K562 (cell line): Measurements from ENCODE around the gene C19orf44. TPM values are rescaled to one million over a fixed set of nuclear protein-coding genes. Genes with fewer than 3 reads are reported as not detected.

Experiments used
- ATF6 ChIP-seq: sonication (generic); formaldehyde crosslinking; IDR thresholded peaks from 2 replicates; pipeline ENCODE4 v1.4.0; 2020; ENCODE audit warnings: mild to moderate bottlenecking, missing genetic modification reagents
- CREB1 ChIP-seq, 2 experiments: sonication (generic) in 1 of 2; formaldehyde crosslinking in 1 of 2; IDR thresholded peaks; 2 replicates each; pipeline versions ENCODE4 v1.6.1 to v1.8.0; 2012 to 2022; ENCODE audit warnings: inconsistent platforms in 1 of 2, mild to moderate bottlenecking in 1 of 2, missing genetic modification reagents in 1 of 2, moderate library complexity in 1 of 2
- CTCF ChIP-seq, 3 experiments: IDR thresholded peaks in 2 of 3; conservative IDR thresholded peaks in 1 of 3; 2 replicates each; pipeline ENCODE4 v1.5.1; 2011 to 2012; ENCODE audit warnings: low read length in 3 of 3, mild to moderate bottlenecking in 3 of 3, control low read depth in 2 of 3, improper control_type of control experiment in 1 of 3, inconsistent platforms in 1 of 3, low read depth in 1 of 3, mixed read lengths in 1 of 3, moderate library complexity in 1 of 3; ENCODE audit not compliant: insufficient read depth in 2 of 3
- EHMT2 ChIP-seq: fragments of 450-650 bp; IDR thresholded peaks from 2 replicates; pipeline ENCODE4 v1.6.1; 2018; ENCODE audit warnings: antibody characterized with exemption
- GMEB1 ChIP-seq: fragments of 250-450 bp; sonication (Bioruptor Pico); IDR thresholded peaks from 2 replicates; pipeline ENCODE4 v1.4.0; 2020; ENCODE audit warnings: mild to moderate bottlenecking
- JUND ChIP-seq, 2 experiments: IDR thresholded peaks; 2 replicates in 1 of 2; 3 replicates in 1 of 2; pipeline ENCODE4 v1.6.1; 2011; ENCODE audit warnings: borderline replicate concordance in 2 of 2, low read depth in 2 of 2, low read length in 2 of 2, improper control_type of control experiment in 1 of 2, missing biosample characterization in 1 of 2, missing genetic modification characterization in 1 of 2, missing genetic modification reagents in 1 of 2
- NR2C1 ChIP-seq, 2 experiments: fragments of 450-650 bp; IDR thresholded peaks; 2 replicates each; pipeline ENCODE4 v1.6.1; 2017; ENCODE audit warnings: mild to moderate bottlenecking in 2 of 2, antibody characterized with exemption in 1 of 2, inconsistent platforms in 1 of 2, missing compliant biosample characterization in 1 of 2, missing genetic modification characterization in 1 of 2
- PML ChIP-seq: IDR thresholded peaks from 2 replicates; pipeline ENCODE4 v1.6.1; 2012; ENCODE audit warnings: low read length, inconsistent platforms
- REST ChIP-seq, 2 experiments: fragments of 450-650 bp; formaldehyde crosslinking in 1 of 2; IDR thresholded peaks; 2 replicates each; pipeline versions ENCODE4 v1.4.0 to v1.6.1; 2014 to 2020; ENCODE audit warnings: mild to moderate bottlenecking in 2 of 2, borderline replicate concordance in 1 of 2, low read depth in 1 of 2
- ZNF24 ChIP-seq: fragments of 450-650 bp; IDR thresholded peaks from 2 replicates; pipeline ENCODE4 v1.6.1; 2016
- ZNF253 ChIP-seq: fragments of 250-450 bp; sonication (Bioruptor Pico); conservative IDR thresholded peaks from 2 replicates; pipeline ENCODE4 v1.6.1; 2021; ENCODE audit warnings: mild to moderate bottlenecking
- ZNF707 ChIP-seq: fragments of 250-450 bp; sonication (Bioruptor Pico); conservative IDR thresholded peaks from 2 replicates; pipeline ENCODE4 v1.8.0; 2022; ENCODE audit warnings: inconsistent platforms, mild to moderate bottlenecking, moderate library complexity
- polyA plus RNA-seq, 8 experiments: library from polyadenylated mRNA; depleted of rRNA in 4 of 8; stranded (reverse) in 5 of 8; unstranded in 3 of 8; fragments of >200 nt; fragmentation: Nextera tagmentation in 2 of 8; fragmentation: Illumina TruSeq in 1 of 8; extraction: Ambion mirVana in 2 of 8; extraction: Trizol in 1 of 8; gene quantifications; 2 replicates each; pipeline versions ENCODE4 v1.2.1 to v1.2.3, GENCODE V29; 2011 to 2014; ENCODE audit warnings: inconsistent platforms in 1 of 8, missing spikeins in 1 of 8
- total RNA-seq, 7 experiments: library from RNA; depleted of rRNA in 6 of 7; stranded (reverse); fragments of >200 nt in 6 of 7; fragmentation: Illumina TruSeq in 2 of 7; extraction: Trizol in 2 of 7; gene quantifications; 2 replicates each; pipeline versions ENCODE4 v1.2.1 to v1.2.3, GENCODE V29; 2011 to 2021; ENCODE audit warnings: low replicate concordance in 1 of 7

C19orf44 gene
- total and polyA plus RNA-seq, 9 of the 15 experiments (the other 6 are each of a cell fraction or from before 2014, with no cell fraction given), result 0.41 to 7.7 (median 3.5) TPM

- TF ChIP-seq REST (IDR thresholded peaks at IDR 0.05; ENCODE audit: borderline replicate concordance), result no peak
- no peak for TF ChIP-seq REST (CRISPR knock-in tag; IDR thresholded peaks at IDR 0.05; ENCODE audit: low read depth)
- no peak for TF ChIP-seq ZNF24
- TF ChIP-seq NR2C1 (IDR thresholded peaks at IDR 0.05), result no peak
- TF ChIP-seq NR2C1 (tag; IDR thresholded peaks at IDR 0.05), result no peak
- TF ChIP-seq GMEB1 (CRISPR knock-in tag), result no peak
- no peak for TF ChIP-seq PML
- TF ChIP-seq ZNF707, result no peak
- no peak for TF ChIP-seq CREB1 (IDR thresholded peaks at IDR 0.05)
- TF ChIP-seq CREB1 (CRISPR knock-in tag; IDR thresholded peaks at IDR 0.05), result no peak
- no peak for TF ChIP-seq ATF6
- TF ChIP-seq JUND (IDR thresholded peaks at IDR 0.05; ENCODE audit: borderline replicate concordance, low read depth, low read length), result peak; percentile 49; the same call in 1 of the 2 replicates
- TF ChIP-seq JUND (tag; IDR thresholded peaks at IDR 0.05; ENCODE audit: borderline replicate concordance, low read depth, low read length), result no peak; the same call in 2 of the 3 replicates
- no peak for TF ChIP-seq EHMT2
- no peak for TF ChIP-seq ZNF253 (CRISPR knock-in tag)
- no peak for TF ChIP-seq CTCF (IDR thresholded peaks at IDR 0.05 in 2 of 3, conservative IDR thresholded peaks at IDR 0.05 in 1 of 3; ENCODE audit: insufficient read depth in 2 of 3, low read depth in 1 of 3, low read length in 3 of 3)
Measured at GRCh38 chr19:16446724-16447368, 49.3 kb upstream of the C19orf44 start (continued).
